HG03457 (cell line): Measurements from ENCODE around the gene UNC5A.

Experiments
- ATAC-seq: cut with Tn5 transposase; IDR thresholded peaks from one replicate; pipeline ENCODE4 v1.9.1; 2021; ENCODE audit warnings: moderate number of reproducible peaks; ENCODE audit not compliant: unreplicated experiment

Gene UNC5A

GRCh38 chr5:176916337-176916736, 106.0 kb downstream of the UNC5A start:
- ATAC-seq: no peak

- no peak for ATAC-seq
Measured at GRCh38 chr5:176918613-176919012, 108.3 kb downstream of the UNC5A start.

- ATAC-seq: no peak
Measured at GRCh38 chr5:176921714-176922113, 111.4 kb downstream of the UNC5A start.

GRCh38 chr5:176922817-176923216, 112.5 kb downstream of the UNC5A start:
- ATAC-seq: no peak

- ATAC-seq: no peak
Measured at GRCh38 chr5:176927562-176927961, 117.2 kb downstream of the UNC5A start.

GRCh38 chr5:176929654-176930053, 119.3 kb downstream of the UNC5A start:
- ATAC-seq: no peak
